Non-pigmented ciliary epithelial cell (primary cell): Measurements from ENCODE around the gene AKR1C4.

Experiments used
- DNase-seq: peaks from one replicate; pipeline ENCODE4 v3.0.0-alpha.2; 2010; ENCODE audit warnings: low read depth

Gene AKR1C4

GRCh38 chr10:5266804-5267203 is 70.2 kb downstream of the AKR1C4 start:
- no peak for DNase-seq

GRCh38 chr10:5268234-5268633 is 71.6 kb downstream of the AKR1C4 start:
- DNase-seq: no peak
